IPS DF 6.9 (cell line): ENCODE results near the gene SPRR1A.

Source experiments
- DNase-seq: peaks from one replicate; pipeline ENCODE4 v3.0.0-alpha.2; 2013; ENCODE audit warnings: low read depth, low spot score
- H3K27ac ChIP-seq: one replicate; pipeline ENCODE4 v1.5.1; 2013; ENCODE audit warnings: low read length, control low read depth
- H3K27me3 ChIP-seq: 2 replicates; pipeline ENCODE4 v1.6.1; 2013; ENCODE audit warnings: mild to moderate bottlenecking, low read length; ENCODE audit not compliant: control insufficient read depth, insufficient read depth
- H3K36me3 ChIP-seq: 2 replicates; pipeline ENCODE4 v1.6.1; 2013; ENCODE audit warnings: low read length; ENCODE audit not compliant: control insufficient read depth, insufficient read depth
- H3K4me1 ChIP-seq: 2 replicates; pipeline ENCODE4 v1.6.1; 2013; ENCODE audit warnings: low read length; ENCODE audit not compliant: control insufficient read depth, insufficient read depth
- H3K4me3 ChIP-seq: 2 replicates; pipeline ENCODE4 v1.5.1; 2013; ENCODE audit warnings: mild to moderate bottlenecking, low read length
- H3K9me3 ChIP-seq: 2 replicates; pipeline ENCODE4 v1.6.1; 2013; ENCODE audit warnings: low read length, inconsistent platforms; ENCODE audit not compliant: control insufficient read depth, insufficient read depth
- WGBS: extraction: QIAGEN DNeasy Blood & Tissue Kit; methylation state at CpG from one replicate; pipeline ENCODE4 v1.1.7; 2013; ENCODE audit warnings: mixed read lengths, missing lambda C conversion rate; ENCODE audit not compliant: insufficient read length, insufficient coverage; 5-methylcytosine and 5-hydroxymethylcytosine counted together

SPRR1A gene

GRCh38 chr1:152983743-152984142, at the start of gene SPRR1A:
SPRR1A (plus strand) TSS chr1:152984081; CDS start chr1:152985231, 1,150 bp downstream.
- no CpG with 5 or more reads among the region's 3 CpGs for WGBS
- no peak for DNase-seq
- no peaks in the 10 kb centered on the region for H3K4me1 ChIP-seq
- H3K27ac ChIP-seq = no peak within 1 kb of the TSS
- H3K4me3 ChIP-seq = no peak within 1 kb of the TSS
- no peaks in the 10 kb centered on the region for H3K9me3 ChIP-seq
- no peaks in the 10 kb centered on the region for H3K36me3 ChIP-seq
- no peaks in the 10 kb centered on the region for H3K27me3 ChIP-seq

GRCh38 chr1:152940614-152941013, 43.3 kb upstream of the SPRR1A start:
- Histone ChIP-seq H3K36me3 (no peaks in the 10 kb centered on the region), H3K27me3 (no peaks in the 10 kb centered on the region), H3K4me3 (no peak overlapping the region), H3K9me3 (no peaks in the 10 kb centered on the region), H3K27ac (no peak overlapping the region), H3K4me1 (no peaks in the 10 kb centered on the region)
- no peak for DNase-seq
- WGBS = no CpG with 5 or more reads among the region's 1 CpG

GRCh38 chr1:152941037-152941711, 42.7 kb upstream of the SPRR1A start:
- Histone ChIP-seq H3K36me3 (no peaks in the 10 kb centered on the region), H3K9me3 (no peaks in the 10 kb centered on the region), H3K27me3 (no peaks in the 10 kb centered on the region), H3K4me1 (no peaks in the 10 kb centered on the region), H3K4me3 (no peak overlapping the region), H3K27ac (no peak overlapping the region)
- no peak for DNase-seq
- WGBS = no CpG with 5 or more reads among the region's 8 CpGs

GRCh38 chr1:152942161-152942560, 41.7 kb upstream of the SPRR1A start:
- no peak overlapping the region for H3K4me3 ChIP-seq
- no peak overlapping the region for H3K27ac ChIP-seq
- WGBS = no CpG with 5 or more reads among the region's 2 CpGs
- no peaks in the 10 kb centered on the region for H3K4me1 ChIP-seq
- DNase-seq = no peak
- H3K36me3 ChIP-seq = no peaks in the 10 kb centered on the region
- H3K27me3 ChIP-seq = no peaks in the 10 kb centered on the region
- H3K9me3 ChIP-seq = no peaks in the 10 kb centered on the region

GRCh38 chr1:152946248-152946647, 37.6 kb upstream of the SPRR1A start:
- Histone ChIP-seq H3K27me3 (no peaks in the 10 kb centered on the region), H3K36me3 (no peaks in the 10 kb centered on the region), H3K4me3 (no peak overlapping the region), H3K27ac (no peak overlapping the region), H3K4me1 (no peaks in the 10 kb centered on the region), H3K9me3 (no peaks in the 10 kb centered on the region)
- WGBS = no CpG with 5 or more reads among the region's 3 CpGs
- no peak for DNase-seq

- no CpG with 5 or more reads among the region's 4 CpGs for WGBS
- DNase-seq = no peak
- H3K27me3 ChIP-seq = no peaks in the 10 kb centered on the region
These were observed 37.1 kb upstream of the SPRR1A start, which contains the start of gene SPRR5 for GRCh38 chr1:152946651-152947256. SPRR5 (plus strand) TSS chr1:152947206; CDS start chr1:152948555, 1,349 bp downstream.

GRCh38 chr1:152951711-152952110, 32.2 kb upstream of the SPRR1A start:
- H3K4me3 ChIP-seq = no peak overlapping the region
- H3K36me3 ChIP-seq = no peaks in the 10 kb centered on the region
- no CpG with 5 or more reads among the region's 5 CpGs for WGBS
- no peaks in the 10 kb centered on the region for H3K27me3 ChIP-seq
- H3K27ac ChIP-seq = no peak overlapping the region
- no peaks in the 10 kb centered on the region for H3K4me1 ChIP-seq
- DNase-seq = no peak
- H3K9me3 ChIP-seq = no peaks in the 10 kb centered on the region

More at GRCh38 chr1:152946651-152947256, 37.1 kb upstream of the SPRR1A start, which contains the start of gene SPRR5:
- Histone ChIP-seq H3K4me3 (no peak within 1 kb of the TSS), H3K36me3 (no peaks in the 10 kb centered on the region), H3K27ac (no peak within 1 kb of the TSS), H3K9me3 (no peaks in the 10 kb centered on the region), H3K4me1 (no peaks in the 10 kb centered on the region)

- Histone ChIP-seq H3K4me3 (no peak overlapping the region), H3K27me3 (no peaks in the 10 kb centered on the region), H3K36me3 (no peaks in the 10 kb centered on the region), H3K27ac (no peak overlapping the region), H3K9me3 (no peaks in the 10 kb centered on the region), H3K4me1 (no peaks in the 10 kb centered on the region)
- DNase-seq = no peak
- no CpG with 5 or more reads among the region's 7 CpGs for whole genome bisulfite sequencing
These were observed 30.1 kb upstream of the SPRR1A start for GRCh38 chr1:152953761-152954160.

- no CpG with 5 or more reads among the region's 6 CpGs for WGBS
- Histone ChIP-seq H3K27me3 (no peaks in the 10 kb centered on the region), H3K36me3 (no peaks in the 10 kb centered on the region), H3K9me3 (no peaks in the 10 kb centered on the region), H3K27ac (no peak overlapping the region), H3K4me3 (no peak overlapping the region), H3K4me1 (no peaks in the 10 kb centered on the region)
- no peak for DNase-seq
These were observed 29.4 kb upstream of the SPRR1A start for GRCh38 chr1:152954436-152954835.

GRCh38 chr1:152957561-152957960, 26.3 kb upstream of the SPRR1A start:
- H3K4me1 ChIP-seq = no peaks in the 10 kb centered on the region
- no peak for DNase-seq
- no peaks in the 10 kb centered on the region for H3K36me3 ChIP-seq
- no CpG with 5 or more reads among the region's 3 CpGs for WGBS
- H3K27me3 ChIP-seq = no peaks in the 10 kb centered on the region
- H3K27ac ChIP-seq = no peak overlapping the region
- H3K9me3 ChIP-seq = no peaks in the 10 kb centered on the region
- no peak overlapping the region for H3K4me3 ChIP-seq

- H3K9me3 ChIP-seq = no peaks in the 10 kb centered on the region
- no peak overlapping the region for H3K27ac ChIP-seq
- H3K4me1 ChIP-seq = no peaks in the 10 kb centered on the region
- no CpG with 5 or more reads among the region's 3 CpGs for WGBS
- H3K4me3 ChIP-seq = no peak overlapping the region
- no peaks in the 10 kb centered on the region for H3K27me3 ChIP-seq
- no peaks in the 10 kb centered on the region for H3K36me3 ChIP-seq
- no peak for DNase-seq
These were observed 24.6 kb upstream of the SPRR1A start for GRCh38 chr1:152959273-152959672.
